GM21619 (cell line): Measurements from ENCODE around the gene TXLNA.

Source experiments
- ATAC-seq: cut with Tn5 transposase; IDR thresholded peaks from one replicate; pipeline ENCODE4 v1.9.1; 2021; ENCODE audit not compliant: unreplicated experiment

TXLNA gene

GRCh38 chr1:32182060-32182459, 2.6 kb downstream of the TXLNA start:
- ATAC-seq = no peak

- ATAC-seq = no peak
Measured at GRCh38 chr1:32184650-32185049, 5.2 kb downstream of the TXLNA start.

- no peak for ATAC-seq
Measured at GRCh38 chr1:32186077-32186476, 6.6 kb downstream of the TXLNA start.

GRCh38 chr1:32186491-32186890, 7.0 kb downstream of the TXLNA start:
- ATAC-seq = no peak

GRCh38 chr1:32187850-32188249, 8.4 kb downstream of the TXLNA start:
- ATAC-seq = no peak

GRCh38 chr1:32192220-32192948, 12.9 kb downstream of the TXLNA start:
- no peak for ATAC-seq

- no peak for ATAC-seq
Measured at GRCh38 chr1:32194984-32195383, 15.5 kb downstream of the TXLNA start.

- no peak for ATAC-seq
Measured at GRCh38 chr1:32195531-32195930, 16.1 kb downstream of the TXLNA start.

GRCh38 chr1:32195972-32196823, 16.7 kb downstream of the TXLNA start:
- ATAC-seq = no peak

- ATAC-seq = no peak
Measured at GRCh38 chr1:32197074-32197473, 17.6 kb downstream of the TXLNA start.

- ATAC-seq = no peak
Measured at GRCh38 chr1:32197837-32198236, 18.4 kb downstream of the TXLNA start.

GRCh38 chr1:32198237-32199042, 19.0 kb downstream of the TXLNA start:
- no peak for ATAC-seq

- ATAC-seq = no peak
Measured at GRCh38 chr1:32199043-32199716, 19.7 kb downstream of the TXLNA start.

GRCh38 chr1:32199717-32200072, 20.2 kb downstream of the TXLNA start:
- no peak for ATAC-seq

GRCh38 chr1:32200226-32201010, 20.9 kb downstream of the TXLNA start, which contains the start of gene CCDC28B:
TSS of gene CCDC28B (plus strand) at chr1:32200595. CDS start at chr1:32201936, 1,341 bp downstream.
- ATAC-seq = no peak

- peak; percentile 37 for ATAC-seq
Measured at GRCh38 chr1:32201011-32201855, 21.8 kb downstream of the TXLNA start.

GRCh38 chr1:32204943-32205361, 25.5 kb downstream of the TXLNA start:
- ATAC-seq = no peak

- peak; percentile 41 for ATAC-seq
Measured at GRCh38 chr1:32205401-32206370, 26.2 kb downstream of the TXLNA start, which contains the start of gene IQCC. TSS of gene IQCC (plus strand) at chr1:32205671. CDS start at chr1:32205682, 11 bp downstream.
